GM13977 (cell line): ENCODE data around the gene GNAT1.
A peak's percentile ranks its signal among the peaks of the same experiment; 100 is the strongest.

Experiments
- DNase-seq: peaks from one replicate; pipeline ENCODE4 v3.0.0; 2012; ENCODE audit warnings: low spot score
- CTCF ChIP-seq: IDR thresholded peaks from 2 replicates; pipeline ENCODE4 v1.5.1; 2012; ENCODE audit warnings: mild to moderate bottlenecking, control low read depth; ENCODE audit not compliant: insufficient read depth; ENCODE audit errors: extremely low read depth, missing control alignments
- in situ Hi-C: fragments of 300-500 bp; cut with MboI; formaldehyde crosslinking; loops from one replicate; pipeline ENCODE4 v1.12.0; 2022; ENCODE audit warnings: low sequenced_read_pairs, low pct_unique_long_range_greater_than_20kb, mixed read lengths, inconsistent platforms; ENCODE audit not compliant: unreplicated experiment

GNAT1 gene

GRCh38 chr3:50192124-50192523, 714 bp downstream of the GNAT1 start:
- no peak for TF ChIP-seq CTCF
- in situ Hi-C loops, result no loop called here
- DNase-seq, result no peak

GRCh38 chr3:50192689-50193141, 1.3 kb downstream of the GNAT1 start:
- in situ Hi-C loops, result no loop called here
- peak; percentile 92 for TF ChIP-seq CTCF
- DNase-seq, result peak; percentile 94

GRCh38 chr3:50193286-50193685, 1.9 kb downstream of the GNAT1 start:
- in situ Hi-C loops, result no loop called here
- DNase-seq, result no peak
- no peak for TF ChIP-seq CTCF

- no peak for DNase-seq
- in situ Hi-C loops, result no loop called here
- TF ChIP-seq CTCF, result no peak
Measured at GRCh38 chr3:50193746-50194127, 2.3 kb downstream of the GNAT1 start.

GRCh38 chr3:50194128-50194902, 2.9 kb downstream of the GNAT1 start:
- peak; percentile 87 for TF ChIP-seq CTCF
- in situ Hi-C loops, result no loop called here
- DNase-seq, result peak; percentile 89

GRCh38 chr3:50194903-50195500, 3.6 kb downstream of the GNAT1 start:
- peak; percentile 73 for DNase-seq
- in situ Hi-C loops, result no loop called here
- TF ChIP-seq CTCF, result no peak
